IgD-negative memory B cell (primary cell): Measurements from ENCODE around the gene ARAP3. TPM values are rescaled to one million over a fixed set of nuclear protein-coding genes. Genes with fewer than 3 reads are reported as not detected.

ENCODE experiments used
- H3K27ac Mint-ChIP-seq, 3 donors: one replicate each; pipeline ENCODE4 v1.8.0; 2020 to 2022; ENCODE audit warnings: mild to moderate bottlenecking in 3 of 3, mixed read lengths in 3 of 3, moderate library complexity in 1 of 3
- H3K27me3 Mint-ChIP-seq: one replicate; pipeline ENCODE4 v1.8.0; 2021; ENCODE audit warnings: mixed read lengths
- H3K36me3 Mint-ChIP-seq: one replicate; pipeline ENCODE4 v1.8.0; 2020; ENCODE audit warnings: mild to moderate bottlenecking, mixed read lengths
- H3K4me1 Mint-ChIP-seq, 3 donors: one replicate each; pipeline ENCODE4 v1.8.0; 2020 to 2022; ENCODE audit warnings: mixed read lengths in 3 of 3, mild to moderate bottlenecking in 1 of 3
- H3K4me3 Mint-ChIP-seq, 4 donors: one replicate each; pipeline ENCODE4 v1.8.0; 2020 to 2022; ENCODE audit warnings: mild to moderate bottlenecking in 4 of 4, mixed read lengths in 4 of 4, moderate library complexity in 3 of 4
- H3K9me3 Mint-ChIP-seq, 3 donors: one replicate each; pipeline ENCODE4 v1.8.0; 2020 to 2021; ENCODE audit warnings: mixed read lengths in 3 of 3, mild to moderate bottlenecking in 1 of 3
- polyA plus RNA-seq: library from polyadenylated mRNA; unstranded; fragments of 300-500 nt; fragmentation: Illumina TruSeq; gene quantifications from one replicate; pipeline ENCODE4 v1.2.3, GENCODE V29; 2021

The ARAP3 gene
- polyA plus RNA-seq, 1 donor from 2014 or later: not detected

- peaks cover 16 to 20% (median 18%) of the 10 kb centered on the region in 3 donors for H3K4me1 Mint-ChIP-seq
- H3K36me3 Mint-ChIP-seq: peaks cover 5% of the 10 kb centered on the region
- H3K4me3 Mint-ChIP-seq: peak overlapping the region in 2 of 4 donors; percentile 5 to 36
- H3K27me3 Mint-ChIP-seq: no peaks in the 10 kb centered on the region
- no peaks in the 10 kb centered on the region for H3K9me3 Mint-ChIP-seq
- peak overlapping the region in 1 of 3 donors; percentile 29 for H3K27ac Mint-ChIP-seq
Measured at GRCh38 chr5:141647851-141648250, 34.2 kb downstream of the ARAP3 start.

GRCh38 chr5:141647242-141647641 is 34.8 kb downstream of the ARAP3 start:
- Mint-ChIP-seq H3K9me3 (no peaks in the 10 kb centered on the region), H3K27ac (no peak overlapping the region), H3K27me3 (no peaks in the 10 kb centered on the region), H3K4me3 (no peak overlapping the region), H3K4me1 (peaks cover 16% of the 10 kb centered on the region in 3 donors), H3K36me3 (peaks cover 5% of the 10 kb centered on the region)

- Mint-ChIP-seq H3K27me3 (no peaks in the 10 kb centered on the region), H3K4me1 (peaks cover 11 to 13% (median 12%) of the 10 kb centered on the region in 3 donors), H3K4me3 (peak overlapping the region in 1 of 4 donors; percentile 60), H3K9me3 (no peaks in the 10 kb centered on the region), H3K36me3 (peaks cover 5% of the 10 kb centered on the region), H3K27ac (no peak overlapping the region)
Measured at GRCh38 chr5:141646026-141646425, 36.0 kb downstream of the ARAP3 start.

GRCh38 chr5:141641634-141642267 is 40.3 kb downstream of the ARAP3 start:
- peak overlapping the region in 1 of 4 donors; percentile 38 for H3K4me3 Mint-ChIP-seq
- no peaks in the 10 kb centered on the region for H3K27me3 Mint-ChIP-seq
- H3K36me3 Mint-ChIP-seq: peaks cover 5% of the 10 kb centered on the region
- peak overlapping the region in 1 of 3 donors; percentile 81 for H3K27ac Mint-ChIP-seq
- H3K9me3 Mint-ChIP-seq: no peaks in the 10 kb centered on the region
- peaks cover 5 to 7% (median 6%) of the 10 kb centered on the region in 3 donors for H3K4me1 Mint-ChIP-seq

GRCh38 chr5:141640698-141641097 is 41.3 kb downstream of the ARAP3 start:
- peaks cover 5% of the 10 kb centered on the region for H3K36me3 Mint-ChIP-seq
- no peaks in the 10 kb centered on the region for H3K27me3 Mint-ChIP-seq
- H3K4me3 Mint-ChIP-seq: peak overlapping the region in 1 of 4 donors; percentile 38
- peak overlapping the region in 2 of 3 donors; percentile 81 to 88 for H3K27ac Mint-ChIP-seq
- H3K9me3 Mint-ChIP-seq: no peaks in the 10 kb centered on the region
- peaks cover 10 to 12% (median 11%) of the 10 kb centered on the region in 3 donors for H3K4me1 Mint-ChIP-seq

- Mint-ChIP-seq H3K27me3 (no peaks in the 10 kb centered on the region), H3K9me3 (no peaks in the 10 kb centered on the region), H3K4me1 (peaks cover 16 to 18% (median 17%) of the 10 kb centered on the region in 3 donors), H3K36me3 (peaks cover 5% of the 10 kb centered on the region), H3K4me3 (peak overlapping the region in 1 of 4 donors; percentile 38), H3K27ac (peak overlapping the region in 2 of 3 donors; percentile 28 to 88)
Measured at GRCh38 chr5:141640051-141640415, 42.0 kb downstream of the ARAP3 start.

GRCh38 chr5:141639357-141640050 is 42.5 kb downstream of the ARAP3 start:
- H3K4me3 Mint-ChIP-seq: peak overlapping the region in 1 of 4 donors; percentile 91
- peaks cover 19 to 22% (median 20%) of the 10 kb centered on the region in 3 donors for H3K4me1 Mint-ChIP-seq
- peak overlapping the region in 1 of 3 donors; percentile 95 for H3K27ac Mint-ChIP-seq
- H3K36me3 Mint-ChIP-seq: peaks cover 5% of the 10 kb centered on the region
- H3K9me3 Mint-ChIP-seq: no peaks in the 10 kb centered on the region
- no peaks in the 10 kb centered on the region for H3K27me3 Mint-ChIP-seq

GRCh38 chr5:141638771-141639170 is 43.3 kb downstream of the ARAP3 start:
- Mint-ChIP-seq H3K36me3 (peaks cover 3% of the 10 kb centered on the region), H3K4me3 (peak overlapping the region in 3 of 4 donors; percentile 91 to 95 (median 95)), H3K27me3 (no peaks in the 10 kb centered on the region), H3K4me1 (peaks cover 24 to 28% (median 27%) of the 10 kb centered on the region in 3 donors), H3K27ac (peak overlapping the region in 2 of 3 donors; percentile 88 to 95), H3K9me3 (no peaks in the 10 kb centered on the region)

GRCh38 chr5:141637767-141638419 is 44.1 kb downstream of the ARAP3 start:
- H3K4me3 Mint-ChIP-seq: peak overlapping the region; percentile 84 to 95 (median 93)

GRCh38 chr5:141637123-141637766 is 44.8 kb downstream of the ARAP3 start:
- H3K27ac Mint-ChIP-seq: peak overlapping the region; percentile 88 to 96 (median 95)
- H3K9me3 Mint-ChIP-seq: no peaks in the 10 kb centered on the region
- H3K4me1 Mint-ChIP-seq: peaks cover 28 to 36% (median 31%) of the 10 kb centered on the region in 3 donors
- no peaks in the 10 kb centered on the region for H3K27me3 Mint-ChIP-seq
- H3K4me3 Mint-ChIP-seq: peak overlapping the region; percentile 84 to 95 (median 93)
- peaks cover 2% of the 10 kb centered on the region for H3K36me3 Mint-ChIP-seq

More at GRCh38 chr5:141637767-141638419, 44.1 kb downstream of the ARAP3 start:
- Mint-ChIP-seq H3K4me1 (peaks cover 24 to 30% (median 30%) of the 10 kb centered on the region in 3 donors), H3K9me3 (no peaks in the 10 kb centered on the region), H3K27me3 (no peaks in the 10 kb centered on the region), H3K36me3 (no peaks in the 10 kb centered on the region), H3K27ac (peak overlapping the region; percentile 88 to 96 (median 95))

- H3K9me3 Mint-ChIP-seq: no peaks in the 10 kb centered on the region
- no peaks in the 10 kb centered on the region for H3K27me3 Mint-ChIP-seq
Measured at GRCh38 chr5:141636413-141637122, 45.5 kb downstream of the ARAP3 start, which contains the start of the genes HDAC3 and RELL2. Gene HDAC3, minus strand, starts transcription at chr5:141636849. Its CDS starts 59 bp downstream, at chr5:141636790. Gene RELL2, plus strand, starts transcription at chr5:141636997. Its CDS starts 1,229 bp downstream, at chr5:141638226.

GRCh38 chr5:141636106-141636412 is 46.0 kb downstream of the ARAP3 start:
- peak overlapping the region; percentile 74 to 95 (median 95) for H3K27ac Mint-ChIP-seq
- H3K9me3 Mint-ChIP-seq: no peaks in the 10 kb centered on the region
- H3K36me3 Mint-ChIP-seq: peaks cover 3% of the 10 kb centered on the region
- peaks cover 29 to 36% (median 31%) of the 10 kb centered on the region in 3 donors for H3K4me1 Mint-ChIP-seq
- H3K27me3 Mint-ChIP-seq: no peaks in the 10 kb centered on the region
- H3K4me3 Mint-ChIP-seq: peak overlapping the region; percentile 84 to 96 (median 93)

More at GRCh38 chr5:141636413-141637122, 45.5 kb downstream of the ARAP3 start, which contains the start of the genes HDAC3 and RELL2:
- peaks cover 29 to 36% (median 31%) of the 10 kb centered on the region in 3 donors for H3K4me1 Mint-ChIP-seq
- H3K27ac Mint-ChIP-seq: peak within 1 kb of the TSS; percentile 95 to 96 (median 95)
- peak within 1 kb of the TSS; percentile 84 to 96 (median 93) for H3K4me3 Mint-ChIP-seq
- H3K36me3 Mint-ChIP-seq: peaks cover 2% of the 10 kb centered on the region

GRCh38 chr5:141635646-141636045 is 46.4 kb downstream of the ARAP3 start:
- H3K9me3 Mint-ChIP-seq: no peaks in the 10 kb centered on the region
- peak overlapping the region; percentile 84 to 96 (median 93) for H3K4me3 Mint-ChIP-seq
- no peaks in the 10 kb centered on the region for H3K27me3 Mint-ChIP-seq
- H3K4me1 Mint-ChIP-seq: peaks cover 29 to 36% (median 31%) of the 10 kb centered on the region in 3 donors
- H3K36me3 Mint-ChIP-seq: peaks cover 3% of the 10 kb centered on the region
- peak overlapping the region in 2 of 3 donors; percentile 95 for H3K27ac Mint-ChIP-seq

GRCh38 chr5:141634720-141635119 is 47.3 kb downstream of the ARAP3 start:
- no peaks in the 10 kb centered on the region for H3K27me3 Mint-ChIP-seq
- H3K36me3 Mint-ChIP-seq: peaks cover 3% of the 10 kb centered on the region
- peaks cover 29 to 36% (median 31%) of the 10 kb centered on the region in 3 donors for H3K4me1 Mint-ChIP-seq
- H3K4me3 Mint-ChIP-seq: peak overlapping the region; percentile 13 to 95 (median 88)
- H3K27ac Mint-ChIP-seq: peak overlapping the region in 2 of 3 donors; percentile 70 to 95
- no peaks in the 10 kb centered on the region for H3K9me3 Mint-ChIP-seq
